HG02571 (cell line): Measurements from ENCODE around the gene MORN4.
"Not testable (repeated sequence)": the region's sequence is repeated elsewhere in the genome, so short reads cannot be mapped to it uniquely, and the experiment has no call there.

Experiments
- ATAC-seq: cut with Tn5 transposase; IDR thresholded peaks from one replicate; pipeline ENCODE4 v1.9.1; 2021; ENCODE audit warnings: mild to moderate bottlenecking, moderate library complexity; ENCODE audit not compliant: unreplicated experiment

MORN4 gene

GRCh38 chr10:97598407-97599271, 34.7 kb downstream of the MORN4 start:
- no peak for ATAC-seq

DNA sequence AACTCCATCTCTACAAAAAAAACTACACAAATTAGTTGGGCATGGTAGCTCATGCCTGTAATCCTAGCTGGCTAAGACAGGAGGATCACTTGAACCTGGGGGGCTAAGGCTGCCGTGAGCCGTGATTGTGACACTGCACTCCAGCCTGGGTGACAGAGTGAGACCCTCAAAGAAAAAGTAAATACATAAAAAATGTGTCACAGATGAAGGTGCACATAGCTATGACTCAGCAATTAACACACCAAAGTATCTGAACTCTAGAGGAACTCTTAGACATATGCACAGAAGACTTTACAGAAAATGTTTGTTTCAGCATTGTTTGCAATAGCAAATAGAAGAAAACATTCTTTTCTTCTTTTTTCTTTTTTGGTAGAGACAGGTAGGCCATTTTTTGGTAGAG, 35.5 kb downstream of the MORN4 start:
- ATAC-seq, result no peak

DNA sequence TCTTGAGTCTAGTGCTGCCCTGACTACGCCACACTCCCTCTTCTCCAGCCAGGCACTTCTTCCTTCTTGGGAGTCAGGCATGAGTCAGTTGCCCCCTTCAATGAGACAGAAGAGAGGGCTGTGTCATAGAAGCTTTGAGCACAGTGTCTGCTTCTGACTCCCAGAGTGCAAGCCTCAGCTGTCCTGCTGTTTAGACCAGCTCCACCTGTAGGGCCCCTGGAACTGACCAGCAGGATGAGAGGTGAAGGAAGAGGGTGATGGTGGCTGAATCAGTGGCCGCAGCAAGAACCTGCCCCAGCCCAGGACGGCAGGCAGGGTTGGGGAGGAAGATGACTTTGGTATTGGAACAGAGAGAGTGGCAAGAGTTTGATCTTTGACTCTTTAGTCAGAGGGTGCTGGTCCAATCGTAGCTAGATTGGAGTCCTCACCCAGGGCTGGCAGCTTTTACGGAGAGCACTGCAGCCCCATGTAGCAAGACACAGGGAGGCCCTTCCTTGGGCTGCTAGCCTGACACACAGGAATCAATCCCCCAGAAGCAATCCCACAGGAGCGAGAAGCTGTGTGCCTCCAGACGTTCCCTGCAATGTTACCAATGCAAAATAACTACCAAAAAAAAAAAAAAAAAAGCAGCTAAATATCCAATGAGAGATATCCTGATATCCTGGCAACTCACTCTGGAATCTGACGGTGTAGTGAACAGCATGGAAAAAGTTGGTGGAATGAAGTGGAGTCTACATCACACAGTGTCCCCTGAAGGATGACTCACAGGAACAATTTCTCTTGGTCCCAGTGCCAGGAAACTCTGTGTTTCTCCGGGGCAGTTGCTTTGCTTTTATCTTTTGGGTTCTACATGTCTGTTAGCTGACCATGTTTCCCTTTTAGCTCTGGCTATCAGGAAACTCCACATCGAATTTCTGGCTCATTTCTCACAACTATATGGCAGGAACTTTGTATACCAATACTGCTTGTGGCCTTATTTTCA, 36.9 kb downstream of the MORN4 start:
- no peak for ATAC-seq

DNA sequence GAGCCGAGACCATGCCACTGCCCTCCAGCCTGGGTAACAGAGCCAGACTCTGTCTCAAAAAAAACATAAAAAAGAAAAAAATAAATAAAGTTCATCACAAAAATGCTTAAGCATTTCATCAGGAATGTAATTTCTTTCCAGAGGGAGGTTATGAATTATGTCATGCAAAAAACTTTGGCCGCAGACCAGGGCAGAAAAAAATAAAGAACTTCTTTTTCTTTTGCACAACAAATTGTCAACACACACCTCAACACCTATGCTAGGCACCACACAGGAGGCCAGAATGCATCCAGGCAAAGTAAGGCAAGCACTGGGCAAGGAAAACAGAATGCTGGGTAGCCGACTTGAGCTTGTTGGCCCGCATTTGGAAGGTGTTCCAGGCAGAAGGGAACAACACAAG, 39.9 kb downstream of the MORN4 start:
- no peak for ATAC-seq

DNA sequence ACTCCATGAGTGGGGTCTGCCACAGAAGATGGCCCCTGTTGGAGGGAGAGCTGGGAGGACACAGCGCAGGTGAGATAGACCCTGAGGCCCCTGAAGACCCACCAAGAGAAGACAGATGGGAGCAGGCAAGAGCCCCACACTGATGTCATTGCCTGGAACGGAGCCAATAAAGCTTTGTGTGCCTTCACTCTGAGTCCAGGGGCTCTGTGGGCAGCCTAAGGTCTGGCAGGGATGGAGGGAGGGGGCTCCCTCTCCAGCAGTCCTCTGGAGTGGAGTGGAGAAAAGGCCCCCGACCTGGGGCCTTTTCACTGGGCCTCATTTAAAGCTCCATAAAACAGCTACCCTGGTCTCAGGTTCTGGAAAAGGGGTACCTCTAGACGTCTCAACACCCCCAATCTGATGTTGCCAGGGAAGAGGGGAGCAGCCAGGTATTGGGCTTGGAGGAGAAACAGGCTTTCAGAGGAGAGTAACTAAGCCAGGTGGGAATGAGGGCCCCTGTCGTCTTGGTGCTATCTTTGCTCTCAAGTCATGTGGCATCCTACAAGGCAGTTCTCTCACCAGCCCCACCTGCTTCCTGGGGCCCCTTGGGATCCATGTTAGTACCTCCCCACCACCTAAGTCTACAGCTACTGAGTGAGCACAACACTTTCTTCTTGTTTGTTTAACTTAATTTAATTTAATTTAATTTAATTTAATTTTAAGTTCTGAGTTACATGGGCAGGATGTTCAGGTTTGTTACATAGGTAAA, 42.4 kb downstream of the MORN4 start:
- ATAC-seq, result no peak

GRCh38 chr10:97590082-97590747, 43.1 kb downstream of the MORN4 start:
- ATAC-seq, result no peak

- ATAC-seq, result no peak
These were observed 43.8 kb downstream of the MORN4 start, which contains the start of gene C10orf62 for GRCh38 chr10:97589479-97589878. C10orf62 (plus strand) TSS chr10:97589721; CDS start chr10:97589898, 177 bp downstream.

GRCh38 chr10:97587183-97587582, 46.1 kb downstream of the MORN4 start:
- no peak for ATAC-seq

- no peak for ATAC-seq
These were observed 47.9 kb downstream of the MORN4 start for GRCh38 chr10:97585439-97585811.

DNA sequence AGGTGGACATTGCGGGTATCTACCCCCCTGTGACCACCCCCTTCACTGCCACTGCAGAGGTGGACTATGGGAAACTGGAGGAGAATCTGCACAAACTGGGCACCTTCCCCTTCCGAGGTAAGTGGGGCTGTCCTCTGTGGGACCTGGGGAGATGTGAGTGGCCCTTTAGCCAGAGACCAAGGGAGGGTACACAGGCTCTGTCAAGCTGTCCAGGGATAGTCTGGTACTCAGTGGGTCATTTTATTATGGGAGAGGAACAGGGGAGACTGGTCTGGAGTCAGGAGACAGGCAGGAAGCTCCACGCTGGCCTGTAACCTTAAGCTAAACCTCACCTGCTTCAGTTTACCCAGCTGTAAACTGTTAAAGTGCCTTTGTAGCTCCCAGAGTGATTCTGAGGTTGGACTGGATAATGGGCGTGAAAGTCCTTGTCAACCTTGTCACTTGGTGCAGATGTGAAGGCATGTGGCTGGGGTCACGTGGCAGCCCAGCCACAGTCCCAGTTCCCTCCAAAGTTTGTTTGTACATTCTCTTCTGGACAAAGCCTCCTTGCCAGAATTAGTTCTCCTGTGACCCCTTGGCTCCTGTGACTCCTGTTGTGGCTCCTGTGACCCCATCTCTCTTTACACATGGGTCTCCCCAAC, 48.4 kb downstream of the MORN4 start:
- ATAC-seq, result no peak

DNA sequence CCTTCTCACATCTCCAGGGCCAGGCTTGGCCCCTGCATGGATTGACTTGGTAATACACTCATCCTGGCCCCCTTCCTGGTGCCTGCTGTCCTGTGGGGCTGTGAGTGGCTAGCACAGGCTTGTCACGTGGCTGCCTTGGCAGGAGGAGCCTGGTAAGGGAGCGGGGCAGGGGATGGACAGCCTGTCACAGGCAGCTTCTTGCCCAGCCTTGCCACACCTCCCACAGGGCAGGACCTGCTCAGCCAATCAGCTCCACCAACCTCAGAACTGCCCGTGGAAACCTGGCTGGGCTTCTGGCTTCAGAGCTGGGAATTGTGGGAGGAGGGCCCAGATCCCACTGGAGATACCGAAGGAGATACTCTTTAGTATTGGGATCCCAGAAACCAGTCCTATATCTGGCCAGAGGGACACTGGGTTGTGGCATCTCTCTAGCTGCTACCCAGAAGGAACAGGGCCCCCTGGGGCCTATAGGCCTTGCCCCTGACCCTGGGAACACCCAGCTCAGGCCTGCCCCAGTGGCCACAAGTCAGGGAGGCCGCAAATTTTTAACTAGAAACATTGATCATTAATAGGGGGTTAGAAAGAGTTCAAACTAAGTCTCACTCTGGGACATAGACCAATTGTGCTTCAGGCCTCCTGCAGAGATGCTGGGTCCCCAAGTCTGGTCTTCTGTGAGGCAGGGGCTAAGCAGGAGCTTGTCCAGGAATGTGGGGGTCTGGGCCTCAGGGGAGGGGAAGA, 49.1 kb downstream of the MORN4 start, which contains the start of gene HOGA1:
Gene HOGA1, plus strand, starts transcription at position 330 of the 738 bp plus-strand sequence. Its CDS starts 315 bp downstream, at position 645.
- ATAC-seq, result no peak

GRCh38 chr10:97583476-97583875, 49.8 kb downstream of the MORN4 start:
- no peak for ATAC-seq

- no peak for ATAC-seq
These were observed 51.1 kb downstream of the MORN4 start for GRCh38 chr10:97582169-97582568.

DNA sequence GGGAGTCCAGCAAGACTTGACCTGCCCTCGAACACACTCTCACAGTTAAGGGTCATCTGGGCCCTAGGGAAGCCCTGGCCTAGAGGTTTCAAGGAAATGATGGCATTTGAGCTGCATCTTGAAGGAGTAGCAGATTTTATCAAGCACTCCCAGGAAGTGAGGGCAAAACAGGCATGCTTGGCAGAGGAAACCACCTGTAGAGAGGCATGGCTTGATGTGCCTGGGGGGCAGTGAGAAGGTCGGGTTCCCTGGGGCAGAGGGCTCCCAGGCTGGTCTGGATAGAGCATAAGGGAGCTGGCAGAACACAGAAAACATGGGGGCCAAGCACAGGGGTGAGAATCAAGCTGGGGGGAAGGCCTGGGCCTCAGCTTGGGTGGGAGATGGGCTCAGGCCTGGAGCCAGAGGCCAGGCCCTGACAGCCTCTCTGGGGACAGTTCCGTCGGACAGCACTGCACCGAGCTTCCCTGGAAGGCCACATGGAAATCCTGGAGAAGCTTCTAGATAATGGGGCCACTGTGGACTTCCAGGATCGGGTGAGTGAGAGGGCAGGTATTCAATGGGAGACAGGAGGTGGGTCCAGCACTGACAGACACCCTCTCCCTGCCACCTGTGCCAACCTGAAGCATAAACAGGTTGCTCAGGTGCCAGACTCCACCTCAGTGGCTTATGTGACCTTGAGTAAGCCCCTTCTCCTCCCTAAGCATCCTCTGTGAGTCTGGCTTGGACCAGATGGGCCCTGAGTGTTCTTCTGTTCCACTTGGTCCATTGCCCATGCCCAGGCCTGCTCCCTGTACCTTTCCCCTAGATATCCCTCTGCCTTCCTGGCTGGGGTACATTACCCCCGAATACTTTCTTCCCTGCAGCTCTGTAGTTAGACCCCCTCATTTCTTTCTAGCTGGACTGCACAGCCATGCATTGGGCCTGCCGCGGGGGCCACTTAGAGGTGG, 52.6 kb downstream of the MORN4 start:
- ATAC-seq, result no peak

DNA sequence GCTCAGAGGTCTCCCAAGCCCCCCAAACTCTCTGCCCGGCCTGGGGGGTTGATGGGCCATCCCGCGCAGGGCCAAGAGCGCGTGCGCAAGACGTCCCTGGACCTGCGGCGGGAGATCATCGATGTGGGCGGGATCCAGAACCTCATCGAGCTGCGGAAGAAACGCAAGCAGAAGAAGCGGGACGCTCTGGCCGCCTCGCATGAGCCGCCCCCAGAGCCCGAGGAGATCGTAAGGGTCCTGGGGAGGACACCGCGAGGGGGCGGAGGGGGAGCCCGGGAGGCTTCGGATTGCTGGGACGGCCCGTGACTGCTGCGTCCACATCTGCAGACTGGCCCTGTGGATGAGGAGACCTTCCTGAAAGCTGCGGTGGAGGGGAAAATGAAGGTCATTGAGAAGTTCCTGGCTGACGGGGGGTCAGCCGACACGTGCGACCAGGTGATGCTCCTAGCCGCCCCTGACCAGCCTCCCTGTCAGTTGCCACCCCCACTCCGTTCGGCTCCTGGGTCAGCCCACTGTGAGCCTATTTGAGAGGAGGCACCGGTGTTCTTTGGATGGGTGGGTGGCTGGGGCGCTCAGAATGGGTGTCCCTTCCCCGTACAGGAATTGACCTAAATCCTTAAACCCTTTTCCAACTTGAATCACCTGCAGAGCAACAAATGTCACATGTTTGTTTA, 55.0 kb downstream of the MORN4 start:
- no peak for ATAC-seq

- no peak for ATAC-seq
These were observed 55.6 kb downstream of the MORN4 start for GRCh38 chr10:97577701-97578100.

DNA sequence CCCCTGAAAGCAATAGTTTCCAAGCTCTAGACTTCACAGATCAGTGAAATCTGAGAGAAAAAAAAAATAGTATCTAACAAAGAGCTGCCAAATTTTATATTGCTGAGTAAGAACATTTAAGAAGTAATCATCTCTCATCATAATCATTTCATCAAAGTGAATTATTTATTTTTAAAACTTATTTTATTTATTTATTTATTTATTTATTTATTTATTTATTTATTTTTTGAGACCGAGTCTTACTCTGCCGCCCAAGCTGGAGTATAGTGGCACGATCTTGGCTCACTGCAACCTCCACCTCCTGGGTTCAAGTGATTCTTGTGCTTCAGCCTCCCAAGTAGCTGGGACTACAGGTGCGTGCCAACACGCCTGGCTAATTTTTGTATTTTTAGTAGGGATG, 56.8 kb downstream of the MORN4 start:
- not testable (repeated sequence) for ATAC-seq
